HepG2 (cell line): ENCODE data around the gene MRPL38. TPM values are rescaled to one million over a fixed set of nuclear protein-coding genes. Genes with fewer than 3 reads are reported as not detected.
A peak's percentile ranks its signal among the peaks of the same experiment; 100 is the strongest.
"Not testable (repeated sequence)": the region's sequence is repeated elsewhere in the genome, so short reads cannot be mapped to it uniquely, and the experiment has no call there.

ENCODE experiments used
- ATAC-seq: fragments of 200-7000 bp; cut with Tn5 transposase; 3 replicates; pipeline ENCODE4 v1.9.1; 2020; ENCODE audit warnings: mild to moderate bottlenecking, moderate library complexity
- BruUV-seq: library from RNA; stranded (reverse); fragments of 400-500 nt; replicated peaks from 2 replicates; lab custom pipeline; 2021; lab: Mats Ljungman, UMichigan
- CTCF ChIA-PET: fragments of 300-600 bp; formaldehyde crosslinking; extraction: SDS; loops from one replicate; lab custom pipeline; 2021; ENCODE audit warnings: low total read pairs, inconsistent platforms, low intra/inter-chr PET ratio; lab: Yijun Ruan, JAX
- POLR2A ChIA-PET: fragments of 350-600 bp; sonication (Branson Sonifier 250); formaldehyde crosslinking; loops from one replicate; lab custom pipeline; 2020; ENCODE audit warnings: antibody characterized with exemption, inconsistent platforms; lab: Yijun Ruan, JAX
- DNase-seq: peaks from one replicate; pipeline ENCODE4 v3.0.0-alpha.2; 2015; ENCODE audit warnings: low spot score
- FAIRE-seq: peaks from 3 replicates; lab custom pipeline; 2011; peaks lifted over from hg19 to GRCh38; lab: Jason Lieb, UNC
- H2AFZ ChIP-seq: one replicate; pipeline ENCODE4 v1.6.1; 2011; ENCODE audit warnings: low read length, inconsistent platforms
- H3K27ac ChIP-seq: fragments of 300-600 bp; 3 replicates; pipeline ENCODE4 v1.8.0; 2011; ENCODE audit warnings: mixed run types, mild to moderate bottlenecking, mixed read lengths, low read length, inconsistent platforms; ENCODE audit not compliant: insufficient read depth; ENCODE audit errors: extremely low read length
- H3K27me3 ChIP-seq, 2 experiments: fragments of 200-600 bp in 1 of 2; 2 replicates in 1 of 2; 3 replicates in 1 of 2; pipeline versions ENCODE4 v1.6.0 to v1.8.0; 2011; ENCODE audit warnings: low read length in 2 of 2, mild to moderate bottlenecking in 2 of 2, moderate library complexity in 2 of 2, inconsistent platforms in 1 of 2; ENCODE audit not compliant: insufficient read depth in 2 of 2, control insufficient read depth in 1 of 2
- H3K36me3 ChIP-seq, 2 experiments: fragments of 200-600 bp in 1 of 2; replicated peaks in 1 of 2; 2 replicates in 1 of 2; 3 replicates in 1 of 2; pipeline versions ENCODE4 v1.5.1 to v1.8.0; 2011; ENCODE audit warnings: low read length in 2 of 2, inconsistent platforms in 1 of 2; ENCODE audit not compliant: insufficient read depth in 2 of 2, control insufficient read depth in 1 of 2
- H3K4me1 ChIP-seq: 2 replicates; pipeline ENCODE4 v1.5.1; 2012; ENCODE audit warnings: low read length, inconsistent platforms; ENCODE audit not compliant: insufficient read depth
- H3K4me2 ChIP-seq: 2 replicates; pipeline ENCODE4 v1.6.0; 2011; ENCODE audit warnings: low read depth, low read length, inconsistent platforms
- H3K4me3 ChIP-seq, 3 experiments: fragments of 200-600 bp in 1 of 3; sonication (generic), shearing (Covaris generic) in 1 of 3; replicated peaks in 1 of 3; 2 replicates each; pipeline ENCODE4 v1.5.1; 2011 to 2016; ENCODE audit warnings: low read length in 3 of 3, inconsistent platforms in 2 of 3, low read depth in 2 of 3, mild to moderate bottlenecking in 2 of 3, control low read depth in 1 of 3, mixed read lengths in 1 of 3; ENCODE audit not compliant: insufficient read depth in 1 of 3
- H3K79me2 ChIP-seq: one replicate; pipeline ENCODE4 v1.6.1; 2011; ENCODE audit warnings: low read length, inconsistent platforms; ENCODE audit not compliant: insufficient read depth
- H3K9ac ChIP-seq: 2 replicates; pipeline ENCODE4 v1.6.0; 2011; ENCODE audit warnings: mild to moderate bottlenecking, low read depth, low read length, inconsistent platforms; ENCODE audit not compliant: insufficient read depth
- H3K9me3 ChIP-seq: 2 replicates; pipeline ENCODE4 v1.5.1; 2012; ENCODE audit warnings: mild to moderate bottlenecking, low read length
- H4K20me1 ChIP-seq: 2 replicates; pipeline ENCODE4 v1.6.0; 2011; ENCODE audit warnings: inconsistent platforms, mild to moderate bottlenecking, low read length, moderate library complexity; ENCODE audit not compliant: insufficient read depth
- MTERF4 ChIP-seq: sonication (generic); formaldehyde crosslinking; IDR thresholded peaks from 2 replicates; pipeline ENCODE4 v1.8.0; 2023; ENCODE audit warnings: mild to moderate bottlenecking, missing genetic modification reagents
- NFIB ChIP-seq: sonication (generic); formaldehyde crosslinking; IDR thresholded peaks from 2 replicates; pipeline ENCODE4 v1.9.0; 2021; ENCODE audit warnings: missing genetic modification reagents, mild to moderate bottlenecking, borderline replicate concordance
- NR2F1 ChIP-seq, 2 experiments: fragments of 450-650 bp in 1 of 2; formaldehyde crosslinking in 1 of 2; IDR thresholded peaks; 2 replicates each; pipeline versions ENCODE4 v1.5.0 to v1.6.1; 2016 to 2020; ENCODE audit warnings: mild to moderate bottlenecking in 1 of 2, missing compliant biosample characterization in 1 of 2, missing genetic modification reagents in 1 of 2, moderate library complexity in 1 of 2
- NR2F6 ChIP-seq, 2 experiments: IDR thresholded peaks; 2 replicates each; pipeline ENCODE4 v1.6.1; 2016; ENCODE audit warnings: antibody characterized with exemption in 1 of 2, mild to moderate bottlenecking in 1 of 2
- RARA ChIP-seq: IDR thresholded peaks from 2 replicates; pipeline ENCODE4 v1.6.1; 2016; ENCODE audit warnings: missing genetic modification reagents, missing compliant biosample characterization
- RNF219 ChIP-seq: sonication (generic); formaldehyde crosslinking; IDR thresholded peaks from 2 replicates; pipeline ENCODE4 v1.5.0; 2020; ENCODE audit warnings: mild to moderate bottlenecking, missing genetic modification reagents
- ZNF253 ChIP-seq: sonication (generic); formaldehyde crosslinking; IDR thresholded peaks from 2 replicates; pipeline ENCODE4 v1.8.0; 2022; ENCODE audit warnings: mild to moderate bottlenecking, missing genetic modification reagents, borderline replicate concordance
- ZNF460 ChIP-seq: sonication (generic); formaldehyde crosslinking; IDR thresholded peaks from 2 replicates; pipeline ENCODE4 v1.5.1; 2020; ENCODE audit warnings: missing genetic modification reagents, mild to moderate bottlenecking, borderline replicate concordance
- ZNF687 ChIP-seq: sonication (generic); formaldehyde crosslinking; IDR thresholded peaks from 2 replicates; pipeline ENCODE4 v1.5.1; 2020; ENCODE audit warnings: mild to moderate bottlenecking, missing genetic modification reagents, moderate library complexity
- ZNF740 ChIP-seq: sonication (generic); formaldehyde crosslinking; IDR thresholded peaks from 2 replicates; pipeline ENCODE4 v1.4.0; 2020; ENCODE audit warnings: missing genetic modification reagents
- WGBS: methylation state at CpG from one replicate; pipeline ENCODE4 v1.1.6; 2017; ENCODE audit warnings: low lambda C conversion rate; 5-methylcytosine and 5-hydroxymethylcytosine counted together
- in situ Hi-C: cut with HindIII; loops from 2 replicates; pipeline ENCODE4 v1.10.0; 2017; ENCODE audit warnings: low pct_unique_long_range_greater_than_20kb; ENCODE audit not compliant: extremely low pct_ligation_motif_present
- intact Hi-C: fragments of 100-400 bp; cut with micrococcal nuclease; formaldehyde crosslinking; loops from one replicate; pipeline ENCODE4 v1.10.0; 2022; ENCODE audit not compliant: unreplicated experiment
- polyA plus RNA-seq, 8 experiments: library from polyadenylated mRNA; depleted of rRNA in 3 of 8; stranded (reverse) in 7 of 8; unstranded in 1 of 8; fragments of >200 nt; fragmentation: Illumina TruSeq in 4 of 8; extraction: Trizol in 4 of 8; gene quantifications; 2 replicates each; pipeline versions ENCODE4 v1.2.1 to v1.2.3, GENCODE V29; 2011 to 2016; ENCODE audit warnings: low read depth in 4 of 8, missing spikeins in 1 of 8, mixed read lengths in 1 of 8; ENCODE audit not compliant: insufficient read depth in 1 of 8
- total RNA-seq, 5 experiments: library from RNA; depleted of rRNA; stranded (reverse); fragments of >200 nt; fragmentation: Illumina TruSeq; extraction: Trizol; gene quantifications; 2 replicates each; pipeline ENCODE4 v1.2.3, GENCODE V29; 2016; ENCODE audit warnings: low read depth in 1 of 5

The MRPL38 gene
- total and polyA plus RNA-seq, 2 of the 13 experiments (the other 11 are each of a cell fraction or from before 2014, with no cell fraction given) = 83.7 to 125 TPM

GRCh38 chr17:75868730-75869281 is 35.9 kb downstream of the MRPL38 start (continued):
- TF ChIP-seq RNF219 (CRISPR knock-in tag) (0 out of 2 replicates have a peak, but pooled peaks have one; percentile 40), NFIB (0 out of 2 replicates have a peak, but pooled peaks have one; percentile 41), ZNF740 (CRISPR knock-in tag) (0 out of 2 replicates have a peak, but pooled peaks have one; percentile 13), ZNF253 (0 out of 2 replicates have a peak, but pooled peaks have one; percentile 35)

GRCh38 chr17:75865404-75866188 is 39.1 kb downstream of the MRPL38 start:
- peak overlapping the region in 1 of 3 experiments; percentile 40; a peak in 1 of 6 replicates for H3K4me3 ChIP-seq
- POLR2A ChIA-PET = interaction anchor here (0.6 to 5.7 kb wide), 5 partner anchors 10 to 138 kb away, joined by 3 to 70 read pairs (median 11); partner anchors contain the start of genes TRIM47, TRIM65 and WBP2
- H3K36me3 ChIP-seq, H3K79me2 ChIP-seq, CTCF ChIA-PET, ATAC-seq, in situ Hi-C loops, H3K9me3 ChIP-seq, H3K27ac ChIP-seq, intact Hi-C loops, H4K20me1 ChIP-seq, BruUV-seq, H2AFZ ChIP-seq, FAIRE-seq, DNase-seq, H3K9ac ChIP-seq, H3K27me3 ChIP-seq: not testable (repeated sequence)
- TF ChIP-seq MTERF4 (CRISPR knock-in tag) (0 out of 2 replicates have a peak, but pooled peaks have one; percentile 41), ZNF460 (CRISPR knock-in tag) (peak; percentile 82; the same call in 1 of the 2 replicates), RARA (CRISPR knock-in tag) (peak; percentile 13; the same call in 1 of the 2 replicates), NR2F6 (IDR thresholded peaks at IDR 0.05) (peak; percentile 51), NR2F6 (CRISPR knock-in tag; IDR thresholded peaks at IDR 0.05) (peak; percentile 40; the same call in 1 of the 2 replicates), ZNF687 (CRISPR knock-in tag) (peak; percentile 46), NR2F1 (CRISPR knock-in tag; IDR thresholded peaks at IDR 0.05) (peak in 1 of 2 experiments; percentile 24; a peak in 1 of 4 replicates)
- 40% methylated on average over 17 of the region's 17 CpGs for WGBS
- H3K4me1 ChIP-seq = peaks cover 75% of the 10 kb centered on the region
- H3K4me2 ChIP-seq = peak overlapping the region; percentile 36; the same call in 1 of the 2 replicates
